T-cell (primary cell): ENCODE measurements around the gene USP20. TPM values are rescaled to one million over a fixed set of nuclear protein-coding genes. Genes with fewer than 3 reads are reported as not detected.

ENCODE experiments used
- ATAC-seq, 4 experiments: fragments of 200-7000 bp in 3 of 4; fragments of 150-1000 bp in 1 of 4; cut with Tn5 transposase; replicated peaks in 1 of 4; 1 replicate in 3 of 4; 2 replicates in 1 of 4; pipeline ENCODE4 v1.10.0; 2021; ENCODE audit warnings: moderate library complexity in 3 of 4, mild to moderate bottlenecking in 2 of 4, moderate number of reproducible peaks in 1 of 4
- CTCF ChIA-PET, 2 donors: fragments of 300-600 bp; sonication (Branson Sonifier 250); formaldehyde crosslinking; loops; one replicate each; lab custom pipeline; 2022; ENCODE audit warnings: antibody characterized with exemption in 2 of 2; lab: Charles Lee
- POLR2A ChIA-PET, 2 donors: fragments of 300-600 bp; sonication (Branson Sonifier 250); formaldehyde crosslinking; loops; one replicate each; lab custom pipeline; 2022; ENCODE audit warnings: antibody characterized with exemption in 2 of 2; lab: Charles Lee
- DNase-seq, 35 experiments: peaks; one replicate each; pipeline versions ENCODE4 v3.0.0 to v3.0.0-alpha.2; 2013 to 2023
- H3K27ac ChIP-seq: one replicate; pipeline ENCODE4 v1.5.1; 2013; ENCODE audit warnings: low read length
- H3K27me3 ChIP-seq, 2 experiments: replicated peaks in 1 of 2; 1 replicate in 1 of 2; 2 replicates in 1 of 2; pipeline versions ENCODE4 v1.6.1 to v1.7.0; 2013; ENCODE audit warnings: low read length in 1 of 2, mixed read lengths in 1 of 2; ENCODE audit not compliant: control insufficient read depth in 2 of 2, insufficient read depth in 2 of 2; ENCODE audit errors: extremely low read depth in 1 of 2
- H3K36me3 ChIP-seq, 2 donors: 1 replicate in 1 of 2; 2 replicates in 1 of 2; pipeline versions ENCODE4 v1.6.1 to v1.7.0; 2013; ENCODE audit warnings: low read length in 1 of 2; ENCODE audit not compliant: control insufficient read depth in 2 of 2, insufficient read depth in 1 of 2; ENCODE audit errors: extremely low read depth in 1 of 2
- H3K4me1 ChIP-seq, 2 experiments: 1 replicate in 1 of 2; 2 replicates in 1 of 2; pipeline versions ENCODE4 v1.6.1 to v1.7.0; 2013; ENCODE audit warnings: low read length in 2 of 2, mixed read lengths in 1 of 2; ENCODE audit not compliant: insufficient read depth in 2 of 2, control insufficient read depth in 1 of 2; ENCODE audit errors: extremely low read depth in 1 of 2
- H3K4me3 ChIP-seq, 2 donors: 1 replicate in 1 of 2; 2 replicates in 1 of 2; pipeline versions ENCODE4 v1.5.1 to v1.7.0; 2013; ENCODE audit warnings: mild to moderate bottlenecking in 2 of 2, low read length in 1 of 2, moderate library complexity in 1 of 2; ENCODE audit not compliant: control insufficient read depth in 1 of 2; ENCODE audit errors: extremely low read depth in 1 of 2
- H3K9me3 ChIP-seq: 2 replicates; pipeline ENCODE4 v1.7.0; 2013
- H3K27ac Mint-ChIP-seq, 2 donors: one replicate each; pipeline ENCODE4 v1.8.0; 2020 to 2021; ENCODE audit warnings: mild to moderate bottlenecking in 2 of 2, mixed read lengths in 2 of 2
- H3K27me3 Mint-ChIP-seq, 2 donors: one replicate each; pipeline ENCODE4 v1.8.0; 2021 to 2022; ENCODE audit warnings: mixed read lengths in 2 of 2
- H3K36me3 Mint-ChIP-seq: one replicate; pipeline ENCODE4 v1.8.0; 2021; ENCODE audit warnings: mixed read lengths
- H3K4me1 Mint-ChIP-seq, 3 donors: one replicate each; pipeline ENCODE4 v1.8.0; 2020 to 2022; ENCODE audit warnings: mixed read lengths in 3 of 3, mild to moderate bottlenecking in 1 of 3
- H3K4me3 Mint-ChIP-seq, 3 donors: one replicate each; pipeline ENCODE4 v1.8.0; 2020 to 2022; ENCODE audit warnings: mild to moderate bottlenecking in 3 of 3, mixed read lengths in 3 of 3, moderate library complexity in 3 of 3
- H3K9me3 Mint-ChIP-seq, 3 donors: one replicate each; pipeline ENCODE4 v1.8.0; 2020 to 2022; ENCODE audit warnings: mixed read lengths in 3 of 3
- WGBS: methylation state at CpG from one replicate; pipeline ENCODE4 v1.1.5; 2013; ENCODE audit warnings: missing lambda C conversion rate; ENCODE audit not compliant: insufficient coverage; 5-methylcytosine and 5-hydroxymethylcytosine counted together
- total RNA-seq, 35 experiments: library from RNA in 6 of 35; stranded (reverse) in 6 of 35; fragments of 120-200 nt in 1 of 35; gene quantifications; one replicate each; pipeline versions ENCODE4 v1.2.1 to v1.2.4 and lab custom pipeline; 2013 to 2026

Gene USP20
- total RNA-seq, 5 donors from 2014 or later (not counting 1 experiment from before 2014, with no cell fraction given): 105 to 140 (median 125) TPM

GRCh38 chr9:129930743-129931142, 95.5 kb downstream of the USP20 start:
- ChIA-PET POLR2A (interaction anchor here in 1 of 2 donors (0.6 kb wide), 1 partner anchor 62 kb away, joined by 3 read pairs; no protein-coding TSS in a partner anchor), CTCF (no interaction called here)
- H3K4me3 ChIP-seq: no peak overlapping the region
- peak overlapping the region; percentile 69 for H3K27ac ChIP-seq
- peak overlapping the region; percentile 70 to 72 for H3K27ac Mint-ChIP-seq
- H3K27me3 Mint-ChIP-seq: no peaks in the 10 kb centered on the region
- H3K36me3 ChIP-seq: peaks cover 5 to 38% of the 10 kb centered on the region in 2 donors
- peaks cover 22 to 32% of the 10 kb centered on the region in 2 experiments for H3K4me1 ChIP-seq
- peaks cover 37% of the 10 kb centered on the region for H3K36me3 Mint-ChIP-seq
- H3K27me3 ChIP-seq: no peaks in the 10 kb centered on the region
- H3K4me1 Mint-ChIP-seq: peaks cover 35 to 56% (median 53%) of the 10 kb centered on the region in 3 donors
- H3K4me3 Mint-ChIP-seq: peak overlapping the region in 1 of 3 donors; percentile 43
- WGBS: no CpG with 5 or more reads among the region's 2 CpGs
- H3K9me3 ChIP-seq: no peaks in the 10 kb centered on the region
- DNase-seq (peak in 5 of 35 experiments; percentile 4 to 53 (median 10)), ATAC-seq (peak in 1 of 4 experiments; percentile 28)
- H3K9me3 Mint-ChIP-seq: no peaks in the 10 kb centered on the region

Other genes starting within 250 kb of the USP20 start
- gene C9orf50, start 214.4 kb upstream of the USP20 start, total RNA-seq: not detected
- 10 to 100 TPM; 31.0 to 45.0 (median 40.3) TPM for gene NTMT1, start 209.3 kb upstream of the USP20 start, total RNA-seq
- gene ASB6, start 193.3 kb upstream of the USP20 start, total RNA-seq: 10 to 100 TPM; 28.3 to 35.2 (median 30.8) TPM
- under 1 TPM in 1 of 5 donors, not detected in 4; 0.26 TPM for gene PRRX2, start 169.8 kb upstream of the USP20 start, total RNA-seq
- gene PTGES, start 82.4 kb upstream of the USP20 start, total RNA-seq: not detected
- gene TOR1B, start 32.3 kb upstream of the USP20 start, total RNA-seq: 10 to 100 TPM; 19.3 to 31.0 (median 26.4) TPM
- gene TOR1A, start 11.3 kb upstream of the USP20 start, total RNA-seq: 10 to 100 TPM; 16.6 to 39.3 (median 34.1) TPM
- gene C9orf78, start 183 bp upstream of the USP20 start, total RNA-seq: 100 to 1,000 TPM in 1 of 5 donors, 10 to 100 TPM in 4; 80.5 to 112 (median 90.2) TPM
- 100 to 1,000 TPM; 166 to 211 (median 182) TPM for gene FNBP1, start 207.7 kb downstream of the USP20 start, total RNA-seq
- gene GPR107, start 218.4 kb downstream of the USP20 start, total RNA-seq: 10 to 100 TPM; 21.3 to 29.1 (median 22.1) TPM